Adipocyte (in vitro differentiated cells): ENCODE measurements around the gene APOE.
"Not testable (repeated sequence)": the region's sequence is repeated elsewhere in the genome, so short reads cannot be mapped to it uniquely, and the experiment has no call there.

ENCODE experiments used
- DNase-seq: peaks from one replicate; pipeline ENCODE4 v3.0.0-alpha.2; 2015; ENCODE audit warnings: low read depth
- H3K27me3 ChIP-seq: replicated peaks from 2 replicates; pipeline ENCODE4 v1.7.0; 2013; ENCODE audit warnings: mild to moderate bottlenecking, low read length, moderate library complexity; ENCODE audit not compliant: control insufficient read depth, insufficient read depth
- H3K36me3 ChIP-seq: 2 replicates; pipeline ENCODE4 v1.7.0; 2013; ENCODE audit warnings: low read length, mild to moderate bottlenecking, moderate library complexity; ENCODE audit not compliant: control insufficient read depth, insufficient read depth, severe bottlenecking
- H3K4me1 ChIP-seq: 2 replicates; pipeline ENCODE4 v1.7.0; 2013; ENCODE audit warnings: mild to moderate bottlenecking, low read length, moderate library complexity; ENCODE audit not compliant: control insufficient read depth, insufficient read depth
- H3K4me3 ChIP-seq: 2 replicates; pipeline ENCODE4 v1.7.0; 2013; ENCODE audit warnings: mild to moderate bottlenecking, low read length, moderate library complexity
- H3K9ac ChIP-seq: 2 replicates; pipeline ENCODE4 v1.7.0; 2013; ENCODE audit warnings: mild to moderate bottlenecking, low read length, moderate library complexity
- H3K9me3 ChIP-seq: 2 replicates; pipeline ENCODE4 v1.7.0; 2013; ENCODE audit warnings: mild to moderate bottlenecking, low read length, moderate library complexity; ENCODE audit not compliant: control insufficient read depth

APOE gene

DNA sequence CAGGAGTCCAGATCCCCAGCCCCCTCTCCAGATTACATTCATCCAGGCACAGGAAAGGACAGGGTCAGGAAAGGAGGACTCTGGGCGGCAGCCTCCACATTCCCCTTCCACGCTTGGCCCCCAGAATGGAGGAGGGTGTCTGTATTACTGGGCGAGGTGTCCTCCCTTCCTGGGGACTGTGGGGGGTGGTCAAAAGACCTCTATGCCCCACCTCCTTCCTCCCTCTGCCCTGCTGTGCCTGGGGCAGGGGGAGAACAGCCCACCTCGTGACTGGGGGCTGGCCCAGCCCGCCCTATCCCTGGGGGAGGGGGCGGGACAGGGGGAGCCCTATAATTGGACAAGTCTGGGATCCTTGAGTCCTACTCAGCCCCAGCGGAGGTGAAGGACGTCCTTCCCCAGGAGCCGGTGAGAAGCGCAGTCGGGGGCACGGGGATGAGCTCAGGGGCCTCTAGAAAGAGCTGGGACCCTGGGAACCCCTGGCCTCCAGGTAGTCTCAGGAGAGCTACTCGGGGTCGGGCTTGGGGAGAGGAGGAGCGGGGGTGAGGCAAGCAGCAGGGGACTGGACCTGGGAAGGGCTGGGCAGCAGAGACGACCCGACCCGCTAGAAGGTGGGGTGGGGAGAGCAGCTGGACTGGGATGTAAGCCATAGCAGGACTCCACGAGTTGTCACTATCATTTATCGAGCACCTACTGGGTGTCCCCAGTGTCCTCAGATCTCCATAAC is at the start of gene APOE:
Gene APOE (plus strand): TSS at position 360 of the 724 bp plus-strand sequence. CDS start 829 bp downstream, outside the sequence.
- Histone ChIP-seq H3K4me1 (peaks cover 30% of the 10 kb centered on the region), H3K9ac (peak within 1 kb of the TSS; percentile 88), H3K27me3 (no peaks in the 10 kb centered on the region), H3K9me3 (no peaks in the 10 kb centered on the region), H3K36me3 (peaks cover 50% of the 10 kb centered on the region), H3K4me3 (peak within 1 kb of the TSS; percentile 86)
- peak; percentile 12 for DNase-seq

DNA sequence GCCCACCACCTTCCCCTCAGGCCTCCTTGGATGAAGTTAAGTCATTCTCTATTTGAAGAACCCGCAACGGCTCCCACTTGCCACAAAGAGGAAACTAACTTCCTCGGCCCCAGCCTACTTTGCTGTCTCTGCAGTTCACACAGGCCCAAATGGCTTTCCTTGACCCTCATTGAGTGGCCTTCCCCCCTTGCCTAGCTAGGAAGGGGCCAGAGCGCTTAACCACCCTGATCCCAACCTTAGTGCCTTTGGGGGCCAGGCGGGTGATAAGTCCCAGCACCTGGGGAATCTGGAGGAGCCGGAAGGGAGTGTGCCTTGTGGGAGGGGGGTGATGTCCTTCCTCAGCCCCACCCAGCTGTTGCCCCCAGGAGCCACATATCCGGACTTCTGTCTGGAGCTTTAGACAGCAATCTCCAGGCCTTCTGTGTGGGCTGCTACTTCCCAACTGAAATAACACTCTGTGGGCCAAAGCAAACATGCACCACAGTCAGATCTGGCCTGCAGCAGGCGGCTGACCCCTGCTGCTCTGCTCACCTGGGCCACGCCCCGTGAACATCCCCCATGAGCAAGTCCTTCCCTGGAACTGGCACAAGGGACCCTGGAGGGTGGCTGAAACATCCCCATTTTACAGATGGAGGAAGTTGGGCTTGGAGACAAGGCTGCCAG is 49.0 kb upstream of the APOE start:
- Histone ChIP-seq H3K27me3 (no peaks in the 10 kb centered on the region), H3K36me3 (peaks cover 3% of the 10 kb centered on the region), H3K9me3 (no peaks in the 10 kb centered on the region), H3K4me1 (no peaks in the 10 kb centered on the region), H3K4me3 (no peak overlapping the region), H3K9ac (no peak overlapping the region)
- no peak for DNase-seq

GRCh38 chr19:44857837-44858236 is 47.8 kb upstream of the APOE start:
- no peaks in the 10 kb centered on the region for H3K27me3 ChIP-seq
- no peak overlapping the region for H3K4me3 ChIP-seq
- H3K36me3 ChIP-seq: peaks cover 3% of the 10 kb centered on the region
- no peaks in the 10 kb centered on the region for H3K9me3 ChIP-seq
- DNase-seq: no peak
- H3K9ac ChIP-seq: no peak overlapping the region
- H3K4me1 ChIP-seq: no peaks in the 10 kb centered on the region

DNA sequence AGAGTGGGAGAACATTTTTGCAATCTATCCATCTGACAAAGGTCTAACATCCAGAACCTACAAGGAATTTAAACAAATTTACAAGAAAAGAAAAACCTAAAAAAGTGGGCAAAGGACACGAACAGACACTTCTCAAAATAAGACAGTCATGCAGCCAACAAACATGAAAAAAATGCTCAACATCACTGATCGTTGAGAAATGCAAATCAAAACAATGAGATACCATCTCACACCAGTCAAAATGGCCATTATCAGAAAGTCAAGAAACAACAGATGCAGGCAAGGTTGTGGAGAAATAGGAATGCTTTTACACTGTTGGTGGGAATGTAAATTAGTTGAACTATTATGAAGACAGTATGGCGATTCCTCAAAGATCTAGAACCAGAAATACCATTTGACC is 44.0 kb upstream of the APOE start:
- H3K4me3 ChIP-seq, H3K9ac ChIP-seq, H3K27me3 ChIP-seq, H3K4me1 ChIP-seq, DNase-seq, H3K9me3 ChIP-seq, H3K36me3 ChIP-seq: not testable (repeated sequence)

- Histone ChIP-seq H3K4me1 (no peaks in the 10 kb centered on the region), H3K27me3 (no peaks in the 10 kb centered on the region), H3K4me3 (no peak overlapping the region), H3K9ac (no peak overlapping the region), H3K36me3 (peaks cover 11% of the 10 kb centered on the region), H3K9me3 (no peaks in the 10 kb centered on the region)
- DNase-seq: no peak
These were observed 41.6 kb upstream of the APOE start for GRCh38 chr19:44863990-44864389.

- Histone ChIP-seq H3K4me1 (no peaks in the 10 kb centered on the region), H3K27me3 (no peaks in the 10 kb centered on the region), H3K9me3 (no peaks in the 10 kb centered on the region), H3K36me3 (peaks cover 7% of the 10 kb centered on the region), H3K4me3 (no peak overlapping the region), H3K9ac (no peak overlapping the region)
- DNase-seq: no peak
These were observed 40.3 kb upstream of the APOE start for GRCh38 chr19:44865196-44865767.

DNA sequence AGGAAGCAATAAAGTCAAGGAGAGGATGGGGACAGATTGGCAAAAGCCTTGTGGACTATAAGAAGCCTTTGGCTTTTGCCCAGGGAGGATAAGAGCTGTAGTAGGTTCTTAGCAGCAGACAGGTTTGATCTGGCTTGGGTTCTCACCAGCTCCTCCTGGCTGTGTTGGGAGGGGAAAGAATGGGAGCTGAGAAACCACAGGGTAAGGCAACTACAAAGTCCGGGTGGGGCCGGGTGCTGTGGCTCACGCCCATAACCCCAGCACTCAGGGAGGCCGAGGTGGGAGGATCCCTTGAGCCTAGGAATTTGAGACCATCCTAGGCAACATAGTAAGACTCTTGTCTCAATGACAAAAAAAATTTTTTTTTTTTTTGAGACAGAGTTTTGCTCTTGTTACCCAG is 38.9 kb upstream of the APOE start:
- Histone ChIP-seq H3K9ac (no peak overlapping the region), H3K4me3 (no peak overlapping the region), H3K27me3 (no peaks in the 10 kb centered on the region), H3K4me1 (no peaks in the 10 kb centered on the region), H3K36me3 (peaks cover 11% of the 10 kb centered on the region), H3K9me3 (no peaks in the 10 kb centered on the region)
- no peak for DNase-seq

GRCh38 chr19:44867578-44867977 is 38.0 kb upstream of the APOE start:
- H3K4me1 ChIP-seq: no peaks in the 10 kb centered on the region
- H3K27me3 ChIP-seq: no peaks in the 10 kb centered on the region
- no peaks in the 10 kb centered on the region for H3K9me3 ChIP-seq
- H3K36me3 ChIP-seq: peaks cover 20% of the 10 kb centered on the region
- no peak overlapping the region for H3K9ac ChIP-seq
- no peak overlapping the region for H3K4me3 ChIP-seq
- DNase-seq: no peak

- DNase-seq: no peak
- H3K9ac ChIP-seq: no peak overlapping the region
- no peaks in the 10 kb centered on the region for H3K9me3 ChIP-seq
- H3K36me3 ChIP-seq: peaks cover 41% of the 10 kb centered on the region
- H3K4me3 ChIP-seq: no peak overlapping the region
- no peaks in the 10 kb centered on the region for H3K4me1 ChIP-seq
- no peaks in the 10 kb centered on the region for H3K27me3 ChIP-seq
These were observed 35.7 kb upstream of the APOE start for GRCh38 chr19:44869733-44870470.

GRCh38 chr19:44871809-44872208 is 33.8 kb upstream of the APOE start:
- H3K36me3 ChIP-seq: peaks cover 52% of the 10 kb centered on the region
- H3K4me3 ChIP-seq: no peak overlapping the region
- no peak for DNase-seq
- H3K27me3 ChIP-seq: no peaks in the 10 kb centered on the region
- H3K9me3 ChIP-seq: no peaks in the 10 kb centered on the region
- H3K4me1 ChIP-seq: no peaks in the 10 kb centered on the region
- H3K9ac ChIP-seq: no peak overlapping the region

- Histone ChIP-seq H3K27me3 (no peaks in the 10 kb centered on the region), H3K36me3 (peaks cover 60% of the 10 kb centered on the region)
These were observed 32.9 kb upstream of the APOE start for GRCh38 chr19:44872661-44873060.

More at GRCh38 chr19:44872661-44873060, 32.9 kb upstream of the APOE start:
- H3K4me3 ChIP-seq: no peak overlapping the region
- no peak for DNase-seq
- no peaks in the 10 kb centered on the region for H3K9me3 ChIP-seq
- no peak overlapping the region for H3K9ac ChIP-seq
- H3K4me1 ChIP-seq: no peaks in the 10 kb centered on the region
